NCI-H82 (cell line): ENCODE results near the gene MPPED1.
A peak's percentile ranks its signal among the peaks of the same experiment; 100 is the strongest.

Experiments used
- DNase-seq: peaks from one replicate; lab custom pipeline; 2025; lab: John Stamatoyannopoulos, UW

Gene MPPED1

GRCh38 chr22:43448048-43448447, 36.2 kb downstream of the MPPED1 start:
- no peak for DNase-seq

GRCh38 chr22:43449205-43449830, 37.5 kb downstream of the MPPED1 start:
- DNase-seq = no peak

- no peak for DNase-seq
These were observed 38.0 kb downstream of the MPPED1 start for GRCh38 chr22:43449831-43450225.

- no peak for DNase-seq
These were observed 39.7 kb downstream of the MPPED1 start for GRCh38 chr22:43451371-43452050.

GRCh38 chr22:43455846-43456245, 44.0 kb downstream of the MPPED1 start:
- DNase-seq = no peak

GRCh38 chr22:43457002-43457401, 45.2 kb downstream of the MPPED1 start:
- DNase-seq = no peak

GRCh38 chr22:43462701-43463100, 50.9 kb downstream of the MPPED1 start:
- DNase-seq = no peak

- no peak for DNase-seq
These were observed 53.0 kb downstream of the MPPED1 start for GRCh38 chr22:43464809-43465208.

- no peak for DNase-seq
These were observed 53.6 kb downstream of the MPPED1 start for GRCh38 chr22:43465291-43466015.

GRCh38 chr22:43466710-43467109, 54.9 kb downstream of the MPPED1 start:
- no peak for DNase-seq

- DNase-seq = no peak
These were observed 55.6 kb downstream of the MPPED1 start for GRCh38 chr22:43467216-43467940.

GRCh38 chr22:43470253-43470652, 58.4 kb downstream of the MPPED1 start:
- DNase-seq = no peak

- no peak for DNase-seq
These were observed 59.2 kb downstream of the MPPED1 start for GRCh38 chr22:43470941-43471585.

- no peak for DNase-seq
These were observed 59.9 kb downstream of the MPPED1 start for GRCh38 chr22:43471606-43472135.

- DNase-seq = no peak
These were observed 61.2 kb downstream of the MPPED1 start for GRCh38 chr22:43473031-43473430.

GRCh38 chr22:43473441-43473840, 61.6 kb downstream of the MPPED1 start:
- DNase-seq = no peak

- no peak for DNase-seq
These were observed 62.6 kb downstream of the MPPED1 start for GRCh38 chr22:43474161-43475101.

- no peak for DNase-seq
These were observed 63.8 kb downstream of the MPPED1 start for GRCh38 chr22:43475549-43476076.

GRCh38 chr22:43476341-43476740, 64.5 kb downstream of the MPPED1 start:
- DNase-seq = peak; percentile 7
